ENCODE data around the gene UNG.

The UNG gene

DNA sequence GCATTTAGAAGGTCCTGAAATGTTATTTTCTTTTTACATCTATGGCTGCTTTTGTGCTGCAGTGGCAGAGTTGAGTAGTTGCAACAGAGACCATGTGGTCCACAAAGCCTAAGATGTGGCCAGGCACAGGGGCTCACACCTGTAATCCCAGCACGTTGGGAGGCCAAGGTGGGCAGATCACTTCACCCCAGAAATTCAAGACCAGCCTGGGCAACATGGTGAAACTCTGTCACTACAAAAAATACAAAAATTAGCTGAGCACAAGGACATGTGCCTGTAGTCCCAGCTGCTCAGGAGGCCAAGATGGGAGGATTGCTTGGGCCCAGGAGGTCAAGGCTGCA is 31.6 kb upstream of the UNG start:
- Histone ChIP-seq H3K27me3 (replicated peaks) (no peaks in the 10 kb centered on the region), H3K27ac (no peak overlapping the region), H3K4me3 (ENCODE audit: low read depth, low read length) (no peak overlapping the region), H3K36me3 (replicated peaks) (peaks cover 3% of the 10 kb centered on the region)
- DNase-seq, result no peak
- TF ChIP-seq, protein P1, sequence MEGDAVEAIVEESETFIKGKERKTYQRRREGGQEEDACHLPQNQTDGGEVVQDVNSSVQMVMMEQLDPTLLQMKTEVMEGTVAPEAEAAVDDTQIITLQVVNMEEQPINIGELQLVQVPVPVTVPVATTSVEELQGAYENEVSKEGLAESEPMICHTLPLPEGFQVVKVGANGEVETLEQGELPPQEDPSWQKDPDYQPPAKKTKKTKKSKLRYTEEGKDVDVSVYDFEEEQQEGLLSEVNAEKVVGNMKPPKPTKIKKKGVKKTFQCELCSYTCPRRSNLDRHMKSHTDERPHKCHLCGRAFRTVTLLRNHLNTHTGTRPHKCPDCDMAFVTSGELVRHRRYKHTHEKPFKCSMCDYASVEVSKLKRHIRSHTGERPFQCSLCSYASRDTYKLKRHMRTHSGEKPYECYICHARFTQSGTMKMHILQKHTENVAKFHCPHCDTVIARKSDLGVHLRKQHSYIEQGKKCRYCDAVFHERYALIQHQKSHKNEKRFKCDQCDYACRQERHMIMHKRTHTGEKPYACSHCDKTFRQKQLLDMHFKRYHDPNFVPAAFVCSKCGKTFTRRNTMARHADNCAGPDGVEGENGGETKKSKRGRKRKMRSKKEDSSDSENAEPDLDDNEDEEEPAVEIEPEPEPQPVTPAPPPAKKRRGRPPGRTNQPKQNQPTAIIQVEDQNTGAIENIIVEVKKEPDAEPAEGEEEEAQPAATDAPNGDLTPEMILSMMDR (IDR thresholded peaks at IDR 0.05; ENCODE audit: low read depth, low read length, missing control alignments), result no peak
- in situ Hi-C loops (cut with HindIII; ENCODE audit: low pct_ligation_motif_present, low sequenced_read_pairs), result no loop called here

DNA sequence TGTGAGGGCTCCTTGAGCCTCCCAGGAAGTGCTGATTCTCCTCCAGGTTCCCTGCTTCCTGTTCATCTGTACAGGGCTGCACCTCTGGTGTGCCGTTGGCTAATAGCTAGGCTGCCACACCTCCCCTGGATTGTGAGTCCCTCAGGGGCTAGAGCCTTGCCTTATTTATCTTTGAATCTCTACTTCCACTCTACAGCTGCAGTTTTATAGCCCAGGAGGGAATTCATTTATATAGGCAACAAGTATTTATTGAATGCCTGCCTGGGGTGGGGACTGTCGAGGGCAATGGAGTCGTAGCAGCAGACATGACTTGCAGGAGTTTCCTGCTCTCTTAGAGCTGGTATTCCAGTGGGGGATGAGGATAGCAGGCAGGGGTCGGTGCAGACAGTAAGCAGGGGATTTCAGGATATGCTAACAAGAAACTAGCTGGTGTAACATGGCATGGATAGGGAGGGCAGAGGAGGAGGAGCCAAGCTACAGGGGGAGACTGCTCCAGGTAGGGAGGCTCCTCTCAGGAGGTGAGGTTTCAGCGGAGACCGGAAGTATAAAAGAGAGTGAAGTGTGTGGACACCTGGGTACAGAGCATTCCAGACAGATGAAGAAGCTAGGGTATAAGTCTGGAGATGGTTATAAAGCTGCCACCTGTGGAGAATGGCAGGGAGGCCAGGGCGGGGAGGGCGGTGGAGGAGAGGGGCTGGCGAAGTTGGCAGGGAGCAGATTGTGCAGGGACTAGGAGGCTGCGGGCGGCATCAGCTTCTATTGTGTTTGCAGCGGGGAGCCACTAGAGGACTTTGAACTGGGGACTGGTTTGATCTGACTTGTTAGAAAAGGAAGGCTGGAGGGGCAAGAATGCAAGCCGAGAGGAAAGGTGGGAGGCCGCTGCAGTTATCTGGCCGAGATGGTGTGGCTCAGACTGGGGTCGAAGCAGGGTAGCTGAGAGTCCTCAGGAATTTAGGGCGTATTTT is 27.8 kb upstream of the UNG start:
- peaks cover 9% of the 10 kb centered on the region for H3K36me3 ChIP-seq (replicated peaks)
- no peak overlapping the region for H3K4me3 ChIP-seq (ENCODE audit: low read depth, low read length)
- H3K27ac ChIP-seq, result no peak overlapping the region
- no peak for DNase-seq
- TF ChIP-seq, protein P1 (IDR thresholded peaks at IDR 0.05; ENCODE audit: low read depth, low read length, missing control alignments), result no peak
- H3K27me3 ChIP-seq (replicated peaks), result no peaks in the 10 kb centered on the region
- in situ Hi-C loops (cut with HindIII; ENCODE audit: low pct_ligation_motif_present, low sequenced_read_pairs), result no loop called here

DNA sequence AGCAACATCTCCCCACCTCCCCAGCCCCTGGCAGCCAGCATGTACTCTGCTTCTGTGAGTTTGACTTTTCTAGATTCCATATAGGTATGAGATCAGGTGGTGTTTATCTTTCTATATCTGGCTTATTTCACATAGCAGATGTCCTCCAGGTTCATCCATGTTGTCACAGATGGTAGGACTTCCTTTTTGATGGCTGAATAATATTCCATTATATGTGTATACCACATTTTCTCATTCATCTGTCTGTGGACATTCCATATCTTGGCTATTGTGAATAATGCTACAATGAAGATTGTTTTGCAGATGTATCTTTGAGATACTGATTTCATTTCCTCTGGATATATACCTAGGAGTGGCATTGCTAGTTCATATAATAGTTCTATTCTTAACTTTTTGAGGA is 22.5 kb upstream of the UNG start:
- no peak overlapping the region for H3K4me3 ChIP-seq (ENCODE audit: low read depth, low read length)
- TF ChIP-seq, protein P1 (IDR thresholded peaks at IDR 0.05; ENCODE audit: low read depth, low read length, missing control alignments), result no peak
- no peak for DNase-seq
- in situ Hi-C loops (cut with HindIII; ENCODE audit: low pct_ligation_motif_present, low sequenced_read_pairs), result no loop called here
- peaks cover 14% of the 10 kb centered on the region for H3K36me3 ChIP-seq (replicated peaks)
- H3K27me3 ChIP-seq (replicated peaks), result no peaks in the 10 kb centered on the region
- H3K27ac ChIP-seq, result no peak overlapping the region

DNA sequence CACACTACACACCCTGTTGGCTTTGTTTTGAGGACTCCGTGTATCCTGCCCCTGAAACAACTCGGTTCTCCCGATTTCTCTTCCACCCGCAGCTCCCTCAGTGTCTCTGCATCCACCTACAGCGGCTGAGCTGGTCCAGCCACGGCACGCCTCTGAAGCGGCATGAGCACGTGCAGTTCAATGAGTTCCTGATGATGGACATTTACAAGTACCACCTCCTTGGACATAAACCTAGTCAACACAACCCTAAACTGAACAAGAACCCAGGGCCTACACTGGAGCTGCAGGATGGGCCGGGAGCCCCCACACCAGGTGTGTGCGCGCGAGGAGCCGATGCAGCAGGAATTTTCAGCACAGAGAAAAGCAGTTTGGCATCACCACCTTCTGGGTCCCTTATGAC is 14.6 kb upstream of the UNG start:
- no peak for DNase-seq
- no peak overlapping the region for H3K27ac ChIP-seq
- H3K27me3 ChIP-seq (replicated peaks), result no peaks in the 10 kb centered on the region
- peaks cover 14% of the 10 kb centered on the region for H3K36me3 ChIP-seq (replicated peaks)
- H3K4me3 ChIP-seq (ENCODE audit: low read depth, low read length), result no peak overlapping the region
- in situ Hi-C loops (cut with HindIII; ENCODE audit: low pct_ligation_motif_present, low sequenced_read_pairs), result no loop called here
- TF ChIP-seq, protein P1 (IDR thresholded peaks at IDR 0.05; ENCODE audit: low read depth, low read length, missing control alignments), result no peak

DNA sequence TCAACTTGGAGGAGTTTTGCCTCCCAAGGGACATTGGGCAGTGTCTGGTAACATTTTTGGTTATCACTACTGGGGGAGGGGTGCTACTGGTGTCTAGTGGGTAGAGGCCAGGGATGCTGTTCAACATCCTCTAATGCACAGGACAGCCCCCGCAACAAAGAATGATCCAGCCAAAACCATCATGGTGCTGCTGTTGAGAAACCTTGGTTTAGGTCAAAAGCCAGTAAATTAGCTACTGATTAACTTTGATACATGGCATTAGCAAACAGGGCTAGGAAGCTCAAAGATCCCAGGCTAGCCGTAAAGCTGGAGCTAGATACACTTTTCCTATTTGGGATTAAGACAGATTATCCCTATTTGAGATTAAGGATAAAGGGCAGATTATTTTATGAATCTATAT is 13.0 kb upstream of the UNG start:
- Histone ChIP-seq H3K4me3 (ENCODE audit: low read depth, low read length) (no peak overlapping the region), H3K27ac (no peak overlapping the region), H3K27me3 (replicated peaks) (no peaks in the 10 kb centered on the region), H3K36me3 (replicated peaks) (peaks cover 14% of the 10 kb centered on the region)
- DNase-seq, result no peak
- in situ Hi-C loops (cut with HindIII; ENCODE audit: low pct_ligation_motif_present, low sequenced_read_pairs), result no loop called here
- TF ChIP-seq, protein P1 (IDR thresholded peaks at IDR 0.05; ENCODE audit: low read depth, low read length, missing control alignments), result no peak

Measured in brain microvascular endothelial cell (primary cell).